Measurements from ENCODE around the gene ZNF224.

- TF ChIP-seq ZNF263 (CRISPR knock-in tag; IDR thresholded peaks at IDR 0.05) (no peak), KLF12 (CRISPR knock-in tag; IDR thresholded peaks at IDR 0.05; ENCODE audit: borderline replicate concordance) (no peak), ERF (CRISPR knock-in tag; IDR thresholded peaks at IDR 0.05) (no peak), NR2F1 (CRISPR knock-in tag; IDR thresholded peaks at IDR 0.05) (no peak), CREB1 (IDR thresholded peaks at IDR 0.05) (no peak), CREB1 (CRISPR knock-in tag; IDR thresholded peaks at IDR 0.05) (no peak), ZNF720 (CRISPR knock-in tag; IDR thresholded peaks at IDR 0.05) (no peak), SALL1 (CRISPR knock-in tag; IDR thresholded peaks at IDR 0.05) (no peak), POLR2A (IDR thresholded peaks at IDR 0.05; ENCODE audit: insufficient read depth in 1 of 2, low read depth in 2 of 2, low read length in 2 of 2) (no peak), ZNF780A (CRISPR knock-in tag; IDR thresholded peaks at IDR 0.05) (no peak), AKAP8 (CRISPR knock-in tag; IDR thresholded peaks at IDR 0.05) (no peak), CTCF (CRISPR knock-in tag; IDR thresholded peaks at IDR 0.05) (no peak), BHLHE40 (IDR thresholded peaks at IDR 0.05; ENCODE audit: low read length) (no peak), ARNTL (CRISPR knock-in tag; IDR thresholded peaks at IDR 0.05) (no peak), SAFB2 (CRISPR knock-in tag; IDR thresholded peaks at IDR 0.05; ENCODE audit: borderline replicate concordance, low read depth) (no peak)
Measured at GRCh38 chr19:44107751-44108150, 13.6 kb downstream of the ZNF224 start.

All from HepG2 (cell line).